WTC11 (cell line): Measurements from ENCODE around the gene DDAH2. TPM values are rescaled to one million over a fixed set of nuclear protein-coding genes. Genes with fewer than 3 reads are reported as not detected.

ENCODE experiments used
- ATAC-seq: fragments of 200-7000 bp; cut with Tn5 transposase; 2 replicates; pipeline ENCODE4 v1.10.0; 2021; ENCODE audit warnings: mild to moderate bottlenecking, moderate library complexity
- CTCF ChIA-PET: fragments of 300-600 bp; sonication (Branson Sonifier 250); formaldehyde crosslinking; loops from one replicate; lab custom pipeline; 2021; ENCODE audit warnings: antibody characterized with exemption; lab: Charles Lee
- POLR2A ChIA-PET: fragments of 350-600 bp; sonication (Branson Sonifier 250); formaldehyde crosslinking; loops from one replicate; lab custom pipeline; 2021; ENCODE audit warnings: antibody characterized with exemption; lab: Charles Lee
- DNase-seq: peaks from one replicate; pipeline ENCODE4 v3.0.0; 2021; ENCODE audit warnings: low spot score
- H3K27ac Mint-ChIP-seq: 2 replicates; pipeline ENCODE4 v1.8.0; 2021; ENCODE audit warnings: mixed read lengths
- H3K27me3 Mint-ChIP-seq: 2 replicates; pipeline ENCODE4 v1.8.0; 2021; ENCODE audit warnings: low read depth, mild to moderate bottlenecking, moderate library complexity, mixed read lengths
- H3K36me3 Mint-ChIP-seq: 2 replicates; pipeline ENCODE4 v1.8.0; 2021; ENCODE audit warnings: mixed read lengths
- H3K4me1 Mint-ChIP-seq: 2 replicates; pipeline ENCODE4 v1.8.0; 2022; ENCODE audit warnings: mixed read lengths
- H3K4me3 Mint-ChIP-seq: 2 replicates; pipeline ENCODE4 v1.8.0; 2021; ENCODE audit warnings: mild to moderate bottlenecking, moderate library complexity, mixed read lengths
- H3K9me3 Mint-ChIP-seq: 2 replicates; pipeline ENCODE4 v1.8.0; 2021; ENCODE audit warnings: mixed read lengths
- CBFB ChIP-seq: sonication (generic); formaldehyde crosslinking; IDR thresholded peaks from 2 replicates; pipeline ENCODE4 v1.8.1; 2022; ENCODE audit warnings: mild to moderate bottlenecking, low read depth, missing genetic modification reagents
- ELF4 ChIP-seq: sonication (generic); formaldehyde crosslinking; IDR thresholded peaks from 2 replicates; pipeline ENCODE4 v1.8.1; 2022; ENCODE audit warnings: low read depth, mild to moderate bottlenecking, moderate library complexity, missing genetic modification reagents
- EMX1 ChIP-seq: fragments of 250-450 bp; sonication (Bioruptor Pico); IDR thresholded peaks from 2 replicates; pipeline ENCODE4 v1.8.0; 2021; ENCODE audit warnings: mild to moderate bottlenecking
- ETV6 ChIP-seq: sonication (generic); formaldehyde crosslinking; IDR thresholded peaks from 2 replicates; pipeline ENCODE4 v1.8.1; 2022; ENCODE audit warnings: mild to moderate bottlenecking, missing genetic modification reagents
- FOXK1 ChIP-seq: sonication (generic); formaldehyde crosslinking; IDR thresholded peaks from 2 replicates; pipeline ENCODE4 v1.8.0; 2022; ENCODE audit warnings: mild to moderate bottlenecking, moderate library complexity, missing genetic modification reagents
- KAT7 ChIP-seq: sonication (generic); formaldehyde crosslinking; IDR thresholded peaks from 2 replicates; pipeline ENCODE4 v1.8.1; 2023; ENCODE audit warnings: missing genetic modification reagents, mild to moderate bottlenecking, borderline replicate concordance
- OVOL2 ChIP-seq: fragments of 250-450 bp; sonication (Bioruptor Pico); IDR thresholded peaks from 2 replicates; pipeline ENCODE4 v1.9.0; 2021; ENCODE audit warnings: mild to moderate bottlenecking, borderline replicate concordance
- SOX15 ChIP-seq: fragments of 250-450 bp; sonication (Bioruptor Pico); IDR thresholded peaks from 2 replicates; pipeline ENCODE4 v1.9.0; 2021; ENCODE audit warnings: mild to moderate bottlenecking
- TEAD4 ChIP-seq: sonication (generic); formaldehyde crosslinking; IDR thresholded peaks from 2 replicates; pipeline ENCODE4 v1.8.0; 2022; ENCODE audit warnings: mild to moderate bottlenecking, missing genetic modification reagents
- ZBTB21 ChIP-seq: sonication (generic); formaldehyde crosslinking; IDR thresholded peaks from 2 replicates; pipeline ENCODE4 v1.8.1; 2023; ENCODE audit warnings: mild to moderate bottlenecking, missing genetic modification reagents, borderline replicate concordance
- ZNF396 ChIP-seq: fragments of 250-450 bp; sonication (Bioruptor Pico); IDR thresholded peaks from 2 replicates; pipeline ENCODE4 v1.8.0; 2021; ENCODE audit warnings: mild to moderate bottlenecking, moderate library complexity, borderline replicate concordance
- ZNF416 ChIP-seq: fragments of 250-450 bp; sonication (Bioruptor Pico); IDR thresholded peaks from 2 replicates; pipeline ENCODE4 v1.9.0; 2021; ENCODE audit warnings: mild to moderate bottlenecking, inconsistent platforms
- total RNA-seq: library from RNA; stranded (reverse); gene quantifications from 3 replicates; pipeline ENCODE4 v1.2.3, GENCODE V29; 2021
- TF ChIP-seq, protein P1 (sequence below): sonication (generic); formaldehyde crosslinking; IDR thresholded peaks from 2 replicates; pipeline ENCODE4 v1.8.1; 2023; ENCODE audit warnings: mild to moderate bottlenecking, missing genetic modification reagents
- TF ChIP-seq, protein P2 (sequence below): fragments of 250-450 bp; sonication (Bioruptor Pico); IDR thresholded peaks from 2 replicates; pipeline ENCODE4 v1.8.0; 2021; ENCODE audit warnings: mild to moderate bottlenecking
- TF ChIP-seq, protein P3 (sequence below): sonication (generic); formaldehyde crosslinking; IDR thresholded peaks from 2 replicates; pipeline ENCODE4 v1.8.0; 2022; ENCODE audit warnings: missing genetic modification reagents
- TF ChIP-seq, protein P4 (sequence below): sonication (generic); formaldehyde crosslinking; conservative IDR thresholded peaks from 2 replicates; pipeline ENCODE4 v1.8.1; 2022; ENCODE audit warnings: mild to moderate bottlenecking, missing genetic modification reagents
- TF ChIP-seq, protein P5 (sequence below): fragments of 250-450 bp; sonication (Bioruptor Pico); IDR thresholded peaks from 2 replicates; pipeline ENCODE4 v1.9.0; 2021; ENCODE audit warnings: moderate library complexity, mild to moderate bottlenecking, inconsistent platforms, borderline replicate concordance
- TF ChIP-seq, protein P6 (sequence below): fragments of 200-600 bp; IDR thresholded peaks from 2 replicates; pipeline ENCODE4 v1.8.0; 2022; ENCODE audit warnings: antibody characterized with exemption
- TF ChIP-seq, protein P7 (sequence below): sonication (generic); formaldehyde crosslinking; IDR thresholded peaks from 2 replicates; pipeline ENCODE4 v1.8.0; 2022; ENCODE audit warnings: mild to moderate bottlenecking, missing genetic modification reagents
- TF ChIP-seq, protein P8 (sequence below): fragments of 250-450 bp; sonication (Bioruptor Pico); IDR thresholded peaks from 2 replicates; pipeline ENCODE4 v1.9.0; 2021; ENCODE audit warnings: mild to moderate bottlenecking
- TF ChIP-seq, protein P9 (sequence below): fragments of 250-450 bp; sonication (Bioruptor Pico); conservative IDR thresholded peaks from 2 replicates; pipeline ENCODE4 v1.9.0; 2021; ENCODE audit warnings: mild to moderate bottlenecking

The DDAH2 gene
- total RNA-seq, 1 experiment from 2014 or later: 67.3 TPM

DNA sequence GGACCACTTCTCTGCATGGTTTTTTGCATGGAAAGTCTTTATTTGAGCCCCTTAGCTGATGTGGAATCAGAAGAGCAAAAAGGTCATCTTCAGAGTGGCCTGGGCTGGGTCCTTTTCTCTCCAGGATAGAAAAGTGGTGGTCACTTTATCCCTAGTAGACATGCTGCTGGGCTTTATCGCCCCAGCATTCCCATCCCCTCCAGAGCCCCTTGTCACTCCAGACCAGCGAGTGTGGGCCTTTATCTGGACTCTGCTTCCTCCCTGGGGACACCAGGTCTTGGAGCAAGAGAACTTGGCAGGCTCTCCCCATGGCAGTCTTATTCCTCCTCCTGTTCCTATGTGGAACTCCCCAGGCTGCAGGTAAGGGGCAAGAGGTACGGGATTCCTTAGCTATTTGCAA lies 22.5 kb downstream of the DDAH2 start, which contains the start of gene LY6G6F:
Gene LY6G6F, plus strand, starts transcription at position 268 of the 400 bp plus-strand sequence. Its CDS starts 41 bp downstream, at position 309.
- Mint-ChIP-seq H3K4me3 (no peak within 1 kb of the TSS), H3K36me3 (no peaks in the 10 kb centered on the region), H3K27me3 (peaks cover 7% of the 10 kb centered on the region; the same call in 1 of the 2 replicates), H3K9me3 (no peaks in the 10 kb centered on the region), H3K27ac (no peak within 1 kb of the TSS), H3K4me1 (peaks cover 17% of the 10 kb centered on the region)
- CTCF ChIA-PET: interaction anchor here (0.5 to 1.4 kb wide), 5 partner anchors 32 to 1594 kb away, joined by 3 to 4 read pairs (median 3); no protein-coding TSS in a partner anchor
- POLR2A ChIA-PET: interaction anchor here (0.6 kb wide), 1 partner anchor 8 kb away, joined by 3 read pairs; no protein-coding TSS in a partner anchor
- TF ChIP-seq, protein P1, sequence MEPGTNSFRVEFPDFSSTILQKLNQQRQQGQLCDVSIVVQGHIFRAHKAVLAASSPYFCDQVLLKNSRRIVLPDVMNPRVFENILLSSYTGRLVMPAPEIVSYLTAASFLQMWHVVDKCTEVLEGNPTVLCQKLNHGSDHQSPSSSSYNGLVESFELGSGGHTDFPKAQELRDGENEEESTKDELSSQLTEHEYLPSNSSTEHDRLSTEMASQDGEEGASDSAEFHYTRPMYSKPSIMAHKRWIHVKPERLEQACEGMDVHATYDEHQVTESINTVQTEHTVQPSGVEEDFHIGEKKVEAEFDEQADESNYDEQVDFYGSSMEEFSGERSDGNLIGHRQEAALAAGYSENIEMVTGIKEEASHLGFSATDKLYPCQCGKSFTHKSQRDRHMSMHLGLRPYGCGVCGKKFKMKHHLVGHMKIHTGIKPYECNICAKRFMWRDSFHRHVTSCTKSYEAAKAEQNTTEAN (CRISPR knock-in tag): no peak
- TF ChIP-seq CBFB (CRISPR knock-in tag): no peak
- DNase-seq (no peak), ATAC-seq (no peak)

DNA sequence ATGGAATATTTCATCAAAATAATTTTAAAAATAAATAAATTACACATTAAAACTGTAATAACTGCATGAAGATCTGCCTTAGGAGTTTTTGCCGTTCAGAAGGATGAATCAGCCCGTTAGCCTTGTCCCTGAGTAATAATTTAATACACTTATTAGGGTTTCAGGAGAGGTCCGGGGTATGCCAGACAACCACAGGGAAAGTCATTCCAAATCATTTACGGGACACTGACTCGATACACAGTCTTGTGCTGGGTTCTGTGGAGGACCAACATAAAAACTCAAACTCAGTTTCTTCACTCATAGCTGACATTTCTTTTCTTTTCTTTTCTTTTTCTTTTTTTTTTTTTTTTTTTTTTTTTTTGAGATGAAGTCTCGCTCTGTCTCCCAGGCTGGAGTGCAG lies 23.2 kb downstream of the DDAH2 start:
- ChIA-PET CTCF (interaction anchor here (0.6 to 1.4 kb wide), 5 partner anchors 32 to 1595 kb away, joined by 3 to 4 read pairs (median 3); partner anchors contain the start of gene GPANK1), POLR2A (no interaction called here)
- H3K4me1 Mint-ChIP-seq: peaks cover 19% of the 10 kb centered on the region
- H3K4me3 Mint-ChIP-seq: no peak overlapping the region
- no peaks in the 10 kb centered on the region for H3K36me3 Mint-ChIP-seq
- ATAC-seq: no peak
- DNase-seq: no peak
- no peak overlapping the region for H3K27ac Mint-ChIP-seq
- no peaks in the 10 kb centered on the region for H3K9me3 Mint-ChIP-seq
- TF ChIP-seq, protein P2, sequence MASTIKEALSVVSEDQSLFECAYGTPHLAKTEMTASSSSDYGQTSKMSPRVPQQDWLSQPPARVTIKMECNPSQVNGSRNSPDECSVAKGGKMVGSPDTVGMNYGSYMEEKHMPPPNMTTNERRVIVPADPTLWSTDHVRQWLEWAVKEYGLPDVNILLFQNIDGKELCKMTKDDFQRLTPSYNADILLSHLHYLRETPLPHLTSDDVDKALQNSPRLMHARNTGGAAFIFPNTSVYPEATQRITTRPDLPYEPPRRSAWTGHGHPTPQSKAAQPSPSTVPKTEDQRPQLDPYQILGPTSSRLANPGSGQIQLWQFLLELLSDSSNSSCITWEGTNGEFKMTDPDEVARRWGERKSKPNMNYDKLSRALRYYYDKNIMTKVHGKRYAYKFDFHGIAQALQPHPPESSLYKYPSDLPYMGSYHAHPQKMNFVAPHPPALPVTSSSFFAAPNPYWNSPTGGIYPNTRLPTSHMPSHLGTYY: no peak
- no peak for TF ChIP-seq ELF4 (CRISPR knock-in tag)
- TF ChIP-seq ZNF396: no peak
- TF ChIP-seq, protein P3, sequence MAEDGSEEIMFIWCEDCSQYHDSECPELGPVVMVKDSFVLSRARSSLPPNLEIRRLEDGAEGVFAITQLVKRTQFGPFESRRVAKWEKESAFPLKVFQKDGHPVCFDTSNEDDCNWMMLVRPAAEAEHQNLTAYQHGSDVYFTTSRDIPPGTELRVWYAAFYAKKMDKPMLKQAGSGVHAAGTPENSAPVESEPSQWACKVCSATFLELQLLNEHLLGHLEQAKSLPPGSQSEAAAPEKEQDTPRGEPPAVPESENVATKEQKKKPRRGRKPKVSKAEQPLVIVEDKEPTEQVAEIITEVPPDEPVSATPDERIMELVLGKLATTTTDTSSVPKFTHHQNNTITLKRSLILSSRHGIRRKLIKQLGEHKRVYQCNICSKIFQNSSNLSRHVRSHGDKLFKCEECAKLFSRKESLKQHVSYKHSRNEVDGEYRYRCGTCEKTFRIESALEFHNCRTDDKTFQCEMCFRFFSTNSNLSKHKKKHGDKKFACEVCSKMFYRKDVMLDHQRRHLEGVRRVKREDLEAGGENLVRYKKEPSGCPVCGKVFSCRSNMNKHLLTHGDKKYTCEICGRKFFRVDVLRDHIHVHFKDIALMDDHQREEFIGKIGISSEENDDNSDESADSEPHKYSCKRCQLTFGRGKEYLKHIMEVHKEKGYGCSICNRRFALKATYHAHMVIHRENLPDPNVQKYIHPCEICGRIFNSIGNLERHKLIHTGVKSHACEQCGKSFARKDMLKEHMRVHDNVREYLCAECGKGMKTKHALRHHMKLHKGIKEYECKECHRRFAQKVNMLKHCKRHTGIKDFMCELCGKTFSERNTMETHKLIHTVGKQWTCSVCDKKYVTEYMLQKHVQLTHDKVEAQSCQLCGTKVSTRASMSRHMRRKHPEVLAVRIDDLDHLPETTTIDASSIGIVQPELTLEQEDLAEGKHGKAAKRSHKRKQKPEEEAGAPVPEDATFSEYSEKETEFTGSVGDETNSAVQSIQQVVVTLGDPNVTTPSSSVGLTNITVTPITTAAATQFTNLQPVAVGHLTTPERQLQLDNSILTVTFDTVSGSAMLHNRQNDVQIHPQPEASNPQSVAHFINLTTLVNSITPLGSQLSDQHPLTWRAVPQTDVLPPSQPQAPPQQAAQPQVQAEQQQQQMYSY: no peak
- TF ChIP-seq, protein P4, sequence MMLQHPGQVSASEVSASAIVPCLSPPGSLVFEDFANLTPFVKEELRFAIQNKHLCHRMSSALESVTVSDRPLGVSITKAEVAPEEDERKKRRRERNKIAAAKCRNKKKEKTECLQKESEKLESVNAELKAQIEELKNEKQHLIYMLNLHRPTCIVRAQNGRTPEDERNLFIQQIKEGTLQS (CRISPR knock-in tag): no peak
- TF ChIP-seq, protein P5, sequence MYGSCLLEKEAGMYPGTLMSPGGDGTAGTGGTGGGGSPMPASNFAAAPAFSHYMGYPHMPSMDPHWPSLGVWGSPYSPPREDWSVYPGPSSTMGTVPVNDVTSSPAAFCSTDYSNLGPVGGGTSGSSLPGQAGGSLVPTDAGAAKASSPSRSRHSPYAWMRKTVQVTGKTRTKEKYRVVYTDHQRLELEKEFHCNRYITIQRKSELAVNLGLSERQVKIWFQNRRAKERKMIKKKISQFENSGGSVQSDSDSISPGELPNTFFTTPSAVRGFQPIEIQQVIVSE (CRISPR knock-in tag): no peak
- no peak for TF ChIP-seq OVOL2 (CRISPR knock-in tag)
- no peak for TF ChIP-seq TEAD4 (CRISPR knock-in tag)
- no peak for TF ChIP-seq SOX15 (CRISPR knock-in tag)
- TF ChIP-seq FOXK1 (CRISPR knock-in tag): no peak
- TF ChIP-seq, protein P6, sequence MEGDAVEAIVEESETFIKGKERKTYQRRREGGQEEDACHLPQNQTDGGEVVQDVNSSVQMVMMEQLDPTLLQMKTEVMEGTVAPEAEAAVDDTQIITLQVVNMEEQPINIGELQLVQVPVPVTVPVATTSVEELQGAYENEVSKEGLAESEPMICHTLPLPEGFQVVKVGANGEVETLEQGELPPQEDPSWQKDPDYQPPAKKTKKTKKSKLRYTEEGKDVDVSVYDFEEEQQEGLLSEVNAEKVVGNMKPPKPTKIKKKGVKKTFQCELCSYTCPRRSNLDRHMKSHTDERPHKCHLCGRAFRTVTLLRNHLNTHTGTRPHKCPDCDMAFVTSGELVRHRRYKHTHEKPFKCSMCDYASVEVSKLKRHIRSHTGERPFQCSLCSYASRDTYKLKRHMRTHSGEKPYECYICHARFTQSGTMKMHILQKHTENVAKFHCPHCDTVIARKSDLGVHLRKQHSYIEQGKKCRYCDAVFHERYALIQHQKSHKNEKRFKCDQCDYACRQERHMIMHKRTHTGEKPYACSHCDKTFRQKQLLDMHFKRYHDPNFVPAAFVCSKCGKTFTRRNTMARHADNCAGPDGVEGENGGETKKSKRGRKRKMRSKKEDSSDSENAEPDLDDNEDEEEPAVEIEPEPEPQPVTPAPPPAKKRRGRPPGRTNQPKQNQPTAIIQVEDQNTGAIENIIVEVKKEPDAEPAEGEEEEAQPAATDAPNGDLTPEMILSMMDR: no peak
- TF ChIP-seq EMX1: no peak
- TF ChIP-seq ZBTB21 (CRISPR knock-in tag): no peak
- TF ChIP-seq, protein P7, sequence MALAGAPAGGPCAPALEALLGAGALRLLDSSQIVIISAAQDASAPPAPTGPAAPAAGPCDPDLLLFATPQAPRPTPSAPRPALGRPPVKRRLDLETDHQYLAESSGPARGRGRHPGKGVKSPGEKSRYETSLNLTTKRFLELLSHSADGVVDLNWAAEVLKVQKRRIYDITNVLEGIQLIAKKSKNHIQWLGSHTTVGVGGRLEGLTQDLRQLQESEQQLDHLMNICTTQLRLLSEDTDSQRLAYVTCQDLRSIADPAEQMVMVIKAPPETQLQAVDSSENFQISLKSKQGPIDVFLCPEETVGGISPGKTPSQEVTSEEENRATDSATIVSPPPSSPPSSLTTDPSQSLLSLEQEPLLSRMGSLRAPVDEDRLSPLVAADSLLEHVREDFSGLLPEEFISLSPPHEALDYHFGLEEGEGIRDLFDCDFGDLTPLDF (CRISPR knock-in tag): no peak
- TF ChIP-seq KAT7 (CRISPR knock-in tag): no peak
- TF ChIP-seq, protein P8, sequence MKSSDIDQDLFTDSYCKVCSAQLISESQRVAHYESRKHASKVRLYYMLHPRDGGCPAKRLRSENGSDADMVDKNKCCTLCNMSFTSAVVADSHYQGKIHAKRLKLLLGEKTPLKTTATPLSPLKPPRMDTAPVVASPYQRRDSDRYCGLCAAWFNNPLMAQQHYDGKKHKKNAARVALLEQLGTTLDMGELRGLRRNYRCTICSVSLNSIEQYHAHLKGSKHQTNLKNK (CRISPR knock-in tag): no peak
- TF ChIP-seq, protein P9, sequence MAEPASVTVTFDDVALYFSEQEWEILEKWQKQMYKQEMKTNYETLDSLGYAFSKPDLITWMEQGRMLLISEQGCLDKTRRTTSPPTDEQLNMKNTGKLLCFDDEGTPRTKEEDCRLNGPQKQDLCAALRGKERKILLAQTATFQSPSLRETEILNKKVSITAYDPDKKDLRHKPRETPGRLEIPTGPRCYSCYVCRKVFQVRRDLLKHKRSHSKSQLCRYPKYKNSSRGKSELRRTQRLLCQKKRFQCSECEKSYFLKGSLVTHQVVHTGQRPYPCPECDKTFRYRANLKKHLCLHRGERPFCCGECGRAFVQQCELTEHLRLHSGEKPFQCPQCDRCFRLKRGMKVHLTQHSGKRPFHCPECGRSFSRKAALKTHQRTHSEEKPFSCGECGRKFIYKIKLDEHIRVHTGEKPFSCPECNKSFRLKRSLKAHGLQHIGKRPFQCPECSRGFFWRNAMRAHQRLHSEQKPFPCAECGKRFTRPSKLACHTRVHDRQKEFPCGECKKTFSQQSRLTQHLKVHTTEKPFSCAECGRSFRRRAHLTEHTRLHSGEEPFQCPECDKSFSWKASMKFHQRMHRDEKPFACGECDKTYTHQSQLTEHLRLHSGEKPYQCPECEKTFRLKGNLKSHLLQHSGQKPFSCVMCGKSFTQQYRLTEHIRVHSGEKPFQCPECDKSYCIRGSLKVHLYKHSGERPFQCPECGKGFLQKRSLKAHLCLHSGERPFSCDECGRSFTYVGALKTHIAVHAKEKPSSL (CRISPR knock-in tag): no peak
- TF ChIP-seq ETV6 (CRISPR knock-in tag): no peak
- TF ChIP-seq ZNF416 (CRISPR knock-in tag): no peak
- H3K27me3 Mint-ChIP-seq: peaks cover 7% of the 10 kb centered on the region; the same call in 1 of the 2 replicates
